A673 (cell line): ENCODE results near the gene UBE2E2. TPM values are rescaled to one million over a fixed set of nuclear protein-coding genes. Genes with fewer than 3 reads are reported as not detected.

Source experiments
- BruUV-seq: library from RNA; stranded (reverse); fragments of 400-500 nt; replicated peaks from 2 replicates; lab custom pipeline; 2021; lab: Mats Ljungman, UMichigan
- CTCF ChIA-PET: fragments of 300-600 bp; sonication (Branson Sonifier 250); formaldehyde crosslinking; loops from one replicate; lab custom pipeline; 2022; ENCODE audit warnings: antibody characterized with exemption; lab: Charles Lee
- POLR2A ChIA-PET: fragments of 300-600 bp; sonication (Branson Sonifier 250); formaldehyde crosslinking; loops from one replicate; lab custom pipeline; 2022; ENCODE audit warnings: antibody characterized with exemption; ENCODE audit not compliant: low non-redundant PET; lab: Charles Lee
- DNase-seq: peaks from one replicate; pipeline ENCODE4 v3.0.0-alpha.2; 2015; ENCODE audit warnings: low spot score
- H3K27ac ChIP-seq: fragments of 200-600 bp; sonication (generic); 2 replicates; pipeline ENCODE4 v1.5.1; 2016; ENCODE audit warnings: mixed run types, low read depth, mild to moderate bottlenecking, mixed read lengths, antibody characterized with exemption, low read length; ENCODE audit not compliant: poor library complexity, severe bottlenecking
- H3K27me3 ChIP-seq: fragments of 200-600 bp; sonication (generic); replicated peaks from 2 replicates; pipeline ENCODE4 v1.6.1; 2017; ENCODE audit warnings: mixed run types, low read depth, mild to moderate bottlenecking, mixed read lengths, antibody characterized with exemption, low read length; ENCODE audit not compliant: insufficient read depth, poor library complexity
- H3K36me3 ChIP-seq: fragments of 200-600 bp; sonication (generic); 2 replicates; pipeline ENCODE4 v1.6.1; 2016; ENCODE audit warnings: mixed run types, mild to moderate bottlenecking, mixed read lengths, antibody characterized with exemption, low read length; ENCODE audit not compliant: insufficient read depth, poor library complexity, severe bottlenecking
- H3K4me1 ChIP-seq: fragments of 200-600 bp; sonication (generic); 2 replicates; pipeline ENCODE4 v1.6.1; 2017; ENCODE audit warnings: mixed run types, mild to moderate bottlenecking, mixed read lengths, antibody characterized with exemption, low read length; ENCODE audit not compliant: insufficient read depth, poor library complexity, severe bottlenecking
- H3K4me3 ChIP-seq: fragments of 200-600 bp; sonication (generic); 2 replicates; pipeline ENCODE4 v1.5.1; 2016; ENCODE audit warnings: low read depth, mixed run types, mild to moderate bottlenecking, mixed read lengths, low read length; ENCODE audit not compliant: poor library complexity, severe bottlenecking
- H3K9me3 ChIP-seq: fragments of 200-600 bp; sonication (generic); 2 replicates; pipeline ENCODE4 v1.6.1; 2016; ENCODE audit warnings: mixed run types, low read depth, mild to moderate bottlenecking, mixed read lengths, antibody characterized with exemption, low read length; ENCODE audit not compliant: poor library complexity, severe bottlenecking
- EZH2 ChIP-seq: fragments of 200-600 bp; sonication (generic); IDR thresholded peaks from 2 replicates; pipeline ENCODE4 v1.6.1; 2017; ENCODE audit warnings: borderline replicate concordance, low read depth, mild to moderate bottlenecking, mixed read lengths, antibody characterized with exemption, low read length; ENCODE audit not compliant: poor library complexity, severe bottlenecking
- intact Hi-C: fragments of 100-400 bp; cut with micrococcal nuclease; formaldehyde crosslinking; loops from one replicate; pipeline ENCODE4 v1.10.0; 2022; ENCODE audit not compliant: unreplicated experiment
- total RNA-seq: library from RNA; stranded (reverse); gene quantifications from 2 replicates; pipeline ENCODE4 v1.2.3, GENCODE V29; 2021
- TF ChIP-seq, protein P1 (sequence below): fragments of 300-800, 200-600 bp; sonication (generic); conservative IDR thresholded peaks from 2 replicates; pipeline ENCODE4 v1.5.1; 2017; ENCODE audit warnings: low read depth, mild to moderate bottlenecking, antibody characterized with exemption, low read length, moderate library complexity, mixed read lengths

UBE2E2 gene
- total RNA-seq, 1 experiment from 2014 or later: 2.0 TPM

DNA sequence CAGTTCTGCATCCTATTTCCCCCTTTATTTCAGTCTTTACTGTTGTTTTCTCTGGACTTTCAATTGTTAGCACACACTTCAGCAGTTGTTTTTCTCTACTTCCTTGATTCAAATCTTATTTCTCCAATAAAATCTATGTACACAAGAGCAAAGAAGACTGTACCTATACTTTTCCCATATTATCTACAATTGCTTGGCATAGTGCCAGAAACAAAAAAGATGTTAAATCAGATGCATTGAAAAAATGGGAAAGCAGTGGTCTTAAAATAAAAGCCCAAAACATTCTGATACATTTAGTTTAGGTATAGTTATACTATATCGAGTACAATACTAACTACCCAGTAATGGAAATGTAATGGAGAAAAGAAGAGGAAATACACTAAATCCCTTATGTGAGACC lies 265.1 kb downstream of the UBE2E2 start:
- Histone ChIP-seq H3K9me3 (no peaks in the 10 kb centered on the region), H3K4me3 (no peak overlapping the region), H3K27ac (no peak overlapping the region), H3K27me3 (peaks cover 4% of the 10 kb centered on the region), H3K4me1 (no peaks in the 10 kb centered on the region), H3K36me3 (no peaks in the 10 kb centered on the region)
- TF ChIP-seq EZH2: no peak
- TF ChIP-seq, protein P1, sequence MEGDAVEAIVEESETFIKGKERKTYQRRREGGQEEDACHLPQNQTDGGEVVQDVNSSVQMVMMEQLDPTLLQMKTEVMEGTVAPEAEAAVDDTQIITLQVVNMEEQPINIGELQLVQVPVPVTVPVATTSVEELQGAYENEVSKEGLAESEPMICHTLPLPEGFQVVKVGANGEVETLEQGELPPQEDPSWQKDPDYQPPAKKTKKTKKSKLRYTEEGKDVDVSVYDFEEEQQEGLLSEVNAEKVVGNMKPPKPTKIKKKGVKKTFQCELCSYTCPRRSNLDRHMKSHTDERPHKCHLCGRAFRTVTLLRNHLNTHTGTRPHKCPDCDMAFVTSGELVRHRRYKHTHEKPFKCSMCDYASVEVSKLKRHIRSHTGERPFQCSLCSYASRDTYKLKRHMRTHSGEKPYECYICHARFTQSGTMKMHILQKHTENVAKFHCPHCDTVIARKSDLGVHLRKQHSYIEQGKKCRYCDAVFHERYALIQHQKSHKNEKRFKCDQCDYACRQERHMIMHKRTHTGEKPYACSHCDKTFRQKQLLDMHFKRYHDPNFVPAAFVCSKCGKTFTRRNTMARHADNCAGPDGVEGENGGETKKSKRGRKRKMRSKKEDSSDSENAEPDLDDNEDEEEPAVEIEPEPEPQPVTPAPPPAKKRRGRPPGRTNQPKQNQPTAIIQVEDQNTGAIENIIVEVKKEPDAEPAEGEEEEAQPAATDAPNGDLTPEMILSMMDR: no peak
- intact Hi-C loops: no loop called here
- ChIA-PET CTCF (no interaction called here), POLR2A (no interaction called here)
- no peak for DNase-seq
- BruUV-seq: no TSS peak

DNA sequence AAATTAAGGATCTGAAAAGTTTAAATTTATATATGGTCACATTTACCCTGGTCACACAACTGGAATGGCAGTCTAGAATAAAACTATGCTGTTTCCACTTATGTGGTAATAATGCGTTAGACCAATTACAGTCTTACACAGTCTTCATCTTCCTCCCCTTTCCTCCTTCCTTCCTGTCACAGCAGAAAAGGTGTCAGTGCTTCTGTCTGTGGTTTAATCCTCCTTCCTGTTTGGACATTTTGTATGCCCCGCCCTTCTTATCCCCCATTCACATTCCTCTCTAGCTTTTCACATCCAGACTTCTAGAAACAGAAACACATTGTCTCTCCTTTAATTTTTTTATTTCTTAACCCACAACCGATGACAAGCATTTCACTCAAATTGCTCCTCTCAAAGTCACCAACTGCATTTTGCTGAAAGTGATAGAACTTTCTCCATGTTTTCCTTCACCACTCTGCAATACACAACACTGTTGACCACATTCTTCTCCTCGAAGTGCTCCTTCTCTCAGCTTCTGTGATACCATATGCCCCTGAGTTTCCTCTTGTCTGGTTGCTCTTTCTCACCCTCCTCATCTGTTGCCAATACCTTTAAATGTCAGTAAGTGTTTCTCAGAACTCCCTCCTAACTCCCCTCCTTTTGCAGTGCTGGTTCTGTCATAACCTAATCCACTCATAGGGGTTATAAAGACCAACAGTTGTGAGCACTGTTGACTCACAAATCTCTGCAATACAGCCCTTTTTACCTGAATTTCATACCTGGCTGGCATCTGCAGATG lies 271.6 kb downstream of the UBE2E2 start:
- no peaks in the 10 kb centered on the region for H3K9me3 ChIP-seq
- H3K36me3 ChIP-seq: no peaks in the 10 kb centered on the region
- ChIA-PET CTCF (no interaction called here), POLR2A (no interaction called here)
- H3K4me1 ChIP-seq: no peaks in the 10 kb centered on the region
- TF ChIP-seq, protein P1: no peak
- TF ChIP-seq EZH2: no peak
- intact Hi-C loops: no loop called here
- DNase-seq: no peak
- BruUV-seq: no TSS peak
- H3K27ac ChIP-seq: no peak overlapping the region
- no peak overlapping the region for H3K4me3 ChIP-seq
- peaks cover 4% of the 10 kb centered on the region for H3K27me3 ChIP-seq

DNA sequence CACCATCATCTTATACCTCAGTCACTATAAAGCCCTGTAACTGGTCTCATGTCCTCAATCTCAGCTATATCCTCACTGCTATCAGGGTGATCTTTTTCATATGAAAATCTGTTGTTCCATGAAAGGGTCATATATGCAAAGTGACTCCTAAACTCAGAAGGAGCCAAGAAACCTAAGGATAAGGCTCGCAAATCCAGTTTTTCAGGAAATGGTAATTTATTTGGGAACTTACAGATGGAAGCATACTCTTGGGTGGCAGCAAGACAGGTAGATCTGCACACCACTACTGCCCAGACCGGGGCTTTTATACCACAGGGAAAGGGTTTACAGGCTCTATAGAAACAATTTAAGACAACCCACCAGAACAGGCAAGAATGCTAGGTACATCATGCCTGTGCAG lies 272.3 kb downstream of the UBE2E2 start:
- H3K27me3 ChIP-seq: peaks cover 4% of the 10 kb centered on the region
- intact Hi-C loops: no loop called here
- H3K27ac ChIP-seq: no peak overlapping the region
- ChIA-PET POLR2A (no interaction called here), CTCF (no interaction called here)
- H3K4me1 ChIP-seq: no peaks in the 10 kb centered on the region
- no peak for TF ChIP-seq EZH2
- TF ChIP-seq, protein P1: no peak
- H3K9me3 ChIP-seq: no peaks in the 10 kb centered on the region
- no peak overlapping the region for H3K4me3 ChIP-seq
- BruUV-seq: no TSS peak
- no peaks in the 10 kb centered on the region for H3K36me3 ChIP-seq
- DNase-seq: no peak
